Measurements from ENCODE around the gene RRBP1.

DNA sequence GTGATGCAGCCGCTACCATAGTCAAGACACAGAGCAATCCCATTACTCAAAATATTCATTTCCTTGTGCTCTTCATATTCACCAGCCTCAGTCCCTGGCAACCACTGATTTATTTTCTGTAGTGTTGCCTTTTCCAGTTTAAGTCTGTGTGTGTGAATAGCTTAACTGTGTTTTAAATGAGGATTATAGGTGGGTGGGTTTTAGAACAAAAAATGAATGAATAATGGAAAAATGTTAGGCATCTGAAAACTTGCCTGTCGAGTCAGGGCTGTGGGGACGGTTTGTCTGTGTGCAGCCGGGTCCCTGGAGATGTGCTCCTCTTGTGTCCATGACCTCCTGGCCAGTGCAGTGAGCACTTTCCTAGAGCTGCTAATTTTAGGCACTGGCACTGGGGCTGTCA, 44.9 kb upstream of the RRBP1 start:
- TF ChIP-seq, protein P1, sequence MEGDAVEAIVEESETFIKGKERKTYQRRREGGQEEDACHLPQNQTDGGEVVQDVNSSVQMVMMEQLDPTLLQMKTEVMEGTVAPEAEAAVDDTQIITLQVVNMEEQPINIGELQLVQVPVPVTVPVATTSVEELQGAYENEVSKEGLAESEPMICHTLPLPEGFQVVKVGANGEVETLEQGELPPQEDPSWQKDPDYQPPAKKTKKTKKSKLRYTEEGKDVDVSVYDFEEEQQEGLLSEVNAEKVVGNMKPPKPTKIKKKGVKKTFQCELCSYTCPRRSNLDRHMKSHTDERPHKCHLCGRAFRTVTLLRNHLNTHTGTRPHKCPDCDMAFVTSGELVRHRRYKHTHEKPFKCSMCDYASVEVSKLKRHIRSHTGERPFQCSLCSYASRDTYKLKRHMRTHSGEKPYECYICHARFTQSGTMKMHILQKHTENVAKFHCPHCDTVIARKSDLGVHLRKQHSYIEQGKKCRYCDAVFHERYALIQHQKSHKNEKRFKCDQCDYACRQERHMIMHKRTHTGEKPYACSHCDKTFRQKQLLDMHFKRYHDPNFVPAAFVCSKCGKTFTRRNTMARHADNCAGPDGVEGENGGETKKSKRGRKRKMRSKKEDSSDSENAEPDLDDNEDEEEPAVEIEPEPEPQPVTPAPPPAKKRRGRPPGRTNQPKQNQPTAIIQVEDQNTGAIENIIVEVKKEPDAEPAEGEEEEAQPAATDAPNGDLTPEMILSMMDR (IDR thresholded peaks at IDR 0.05): no peak
- no peak for TF ChIP-seq POLR2A (IDR thresholded peaks at IDR 0.05)
